Ectodermal cell (in vitro differentiated cells): ENCODE measurements around the gene PPFIA2.

Experiments
- H3K27ac ChIP-seq: 2 replicates; pipeline ENCODE4 v1.7.0; 2013; ENCODE audit warnings: mild to moderate bottlenecking, low read depth, low read length; ENCODE audit not compliant: insufficient read depth, poor library complexity, severe bottlenecking
- H3K27me3 ChIP-seq: 2 replicates; pipeline ENCODE4 v1.7.0; 2013; ENCODE audit warnings: mild to moderate bottlenecking, low read length; ENCODE audit not compliant: insufficient read depth, control insufficient read depth, poor library complexity, severe bottlenecking
- H3K36me3 ChIP-seq: one replicate; pipeline ENCODE4 v1.7.0; 2013; ENCODE audit warnings: low read length; ENCODE audit not compliant: control insufficient read depth, insufficient read depth
- H3K4me1 ChIP-seq: one replicate; pipeline ENCODE4 v1.7.0; 2013; ENCODE audit warnings: low read length; ENCODE audit not compliant: control insufficient read depth, insufficient read depth
- H3K4me3 ChIP-seq: 2 replicates; pipeline ENCODE4 v1.7.0; 2013; ENCODE audit warnings: low read depth, low read length, control low read depth; ENCODE audit not compliant: insufficient read depth
- H3K9me3 ChIP-seq: 2 replicates; pipeline ENCODE4 v1.7.0; 2013; ENCODE audit warnings: mild to moderate bottlenecking, low read length, moderate library complexity; ENCODE audit not compliant: control insufficient read depth
- WGBS, 2 experiments: methylation state at CpG; one replicate each; pipeline ENCODE4 v1.1.7; 2013; ENCODE audit warnings: missing lambda C conversion rate in 2 of 2; 5-methylcytosine and 5-hydroxymethylcytosine counted together

PPFIA2 gene

GRCh38 chr12:81412940-81413339 lies 346.2 kb downstream of the PPFIA2 start:
- Histone ChIP-seq H3K4me3 (no peak overlapping the region), H3K27me3 (no peaks in the 10 kb centered on the region), H3K27ac (no peak overlapping the region), H3K36me3 (no peaks in the 10 kb centered on the region), H3K4me1 (no peaks in the 10 kb centered on the region), H3K9me3 (no peaks in the 10 kb centered on the region)
- 67 to 74% methylated on average over 1 of the region's 1 CpG for WGBS, 2 experiments

DNA sequence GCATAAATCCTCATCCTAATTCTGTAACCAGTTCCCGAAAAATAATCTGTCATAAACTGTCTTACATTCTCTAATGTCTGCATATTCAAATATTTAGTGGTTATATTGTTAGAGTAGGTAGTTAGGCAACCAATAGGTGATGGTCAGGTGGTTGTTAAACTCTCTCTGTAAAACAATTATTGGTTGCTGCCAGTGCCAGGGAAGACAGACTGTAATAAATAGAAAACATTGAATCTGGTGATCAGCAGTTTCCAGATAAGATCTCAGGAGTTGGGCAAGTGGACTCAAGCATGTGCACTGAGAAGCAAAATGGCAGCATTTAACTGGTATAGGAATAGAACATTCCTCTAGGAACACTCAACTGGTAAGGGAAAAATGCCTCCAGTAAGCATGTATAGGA lies 355.8 kb downstream of the PPFIA2 start:
- Histone ChIP-seq H3K9me3 (no peaks in the 10 kb centered on the region), H3K4me3 (no peak overlapping the region), H3K4me1 (no peaks in the 10 kb centered on the region), H3K27me3 (no peaks in the 10 kb centered on the region), H3K27ac (no peak overlapping the region), H3K36me3 (no peaks in the 10 kb centered on the region)
- no CpG with 5 or more reads among the region's 1 CpG for WGBS, 2 experiments

DNA sequence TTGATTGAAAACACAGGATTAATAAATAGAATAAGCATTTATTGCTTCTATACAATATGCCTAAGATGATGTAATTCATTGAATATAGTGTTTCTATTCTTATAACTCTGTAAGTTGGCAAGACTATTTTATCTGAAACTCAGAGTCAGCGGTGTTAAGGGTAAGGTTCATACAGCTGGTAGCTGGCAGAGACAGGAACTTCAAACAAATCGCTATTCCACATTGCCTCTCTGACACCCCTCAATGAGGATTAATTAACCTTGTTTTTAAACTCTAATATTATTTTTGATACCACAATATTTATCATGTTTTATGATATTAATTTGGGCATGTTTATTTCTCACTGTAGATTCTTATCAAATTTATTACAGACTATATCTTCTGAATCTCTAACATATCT lies 357.9 kb downstream of the PPFIA2 start:
- no peak overlapping the region for H3K27ac ChIP-seq
- WGBS, 2 experiments, result 89 to 100% methylated on average over 1 to 2 of the region's 2 CpGs
- no peaks in the 10 kb centered on the region for H3K9me3 ChIP-seq
- H3K27me3 ChIP-seq, result no peaks in the 10 kb centered on the region
- no peaks in the 10 kb centered on the region for H3K4me1 ChIP-seq
- H3K4me3 ChIP-seq, result no peak overlapping the region
- no peaks in the 10 kb centered on the region for H3K36me3 ChIP-seq

- no peaks in the 10 kb centered on the region for H3K36me3 ChIP-seq
- no peak overlapping the region for H3K27ac ChIP-seq
- 100% methylated on average over 1 of the region's 1 CpG for WGBS, 2 experiments
- H3K4me1 ChIP-seq, result no peaks in the 10 kb centered on the region
- H3K9me3 ChIP-seq, result no peaks in the 10 kb centered on the region
- H3K27me3 ChIP-seq, result no peaks in the 10 kb centered on the region
- H3K4me3 ChIP-seq, result no peak overlapping the region
Observed at GRCh38 chr12:81400024-81400423, 359.1 kb downstream of the PPFIA2 start.

GRCh38 chr12:81395431-81395830 lies 363.7 kb downstream of the PPFIA2 start:
- no peak overlapping the region for H3K4me3 ChIP-seq
- peak overlapping the region; percentile 33 for H3K27ac ChIP-seq
- no peaks in the 10 kb centered on the region for H3K9me3 ChIP-seq
- H3K27me3 ChIP-seq, result no peaks in the 10 kb centered on the region
- no peaks in the 10 kb centered on the region for H3K36me3 ChIP-seq
- no peaks in the 10 kb centered on the region for H3K4me1 ChIP-seq
- WGBS, 2 experiments, result 92 to 94% methylated on average over 3 of the region's 3 CpGs

DNA sequence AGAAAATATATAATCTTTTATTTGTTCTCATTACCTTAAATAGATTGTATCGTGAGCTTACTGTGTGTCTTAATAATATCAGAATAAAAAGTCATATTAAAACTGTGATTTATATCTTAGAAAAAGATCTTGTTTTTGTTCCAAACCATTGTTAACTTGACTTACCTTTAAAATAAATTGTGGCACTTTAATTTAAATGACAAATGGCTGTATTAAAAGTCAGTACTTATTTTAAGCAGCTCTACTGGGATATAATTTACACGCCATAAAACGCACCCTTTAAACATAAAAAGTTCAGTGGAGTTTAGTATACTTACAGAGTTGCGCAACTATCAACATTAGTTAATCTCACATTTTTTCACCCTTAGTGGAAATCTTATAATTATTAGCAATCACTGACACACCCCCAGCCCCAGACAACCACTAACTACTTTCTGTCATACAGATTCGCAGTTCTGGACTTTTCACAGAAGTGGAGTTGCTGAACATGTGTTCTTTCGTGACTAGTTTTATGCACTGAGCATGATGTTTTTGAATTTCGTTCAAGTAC lies 369.5 kb downstream of the PPFIA2 start:
- Histone ChIP-seq H3K27me3 (no peaks in the 10 kb centered on the region), H3K4me3 (no peak overlapping the region), H3K27ac (no peak overlapping the region), H3K9me3 (no peaks in the 10 kb centered on the region), H3K36me3 (no peaks in the 10 kb centered on the region), H3K4me1 (no peaks in the 10 kb centered on the region)
- 95 to 96% methylated on average over 4 to 6 of the region's 7 CpGs for WGBS, 2 experiments

- Histone ChIP-seq H3K4me3 (no peak overlapping the region), H3K4me1 (no peaks in the 10 kb centered on the region), H3K27me3 (no peaks in the 10 kb centered on the region), H3K36me3 (no peaks in the 10 kb centered on the region), H3K27ac (no peak overlapping the region), H3K9me3 (no peaks in the 10 kb centered on the region)
- WGBS, 2 experiments, result 94 to 98% methylated on average over 1 of the region's 1 CpG
Observed at GRCh38 chr12:81386101-81386500, 373.0 kb downstream of the PPFIA2 start.

- Histone ChIP-seq H3K4me3 (no peak overlapping the region), H3K27ac (no peak overlapping the region), H3K27me3 (no peaks in the 10 kb centered on the region), H3K4me1 (no peaks in the 10 kb centered on the region), H3K36me3 (no peaks in the 10 kb centered on the region), H3K9me3 (no peaks in the 10 kb centered on the region)
- 89% methylated on average over 1 of the region's 1 CpG; no CpG with 5 or more reads in 1 of the 2 experiments for WGBS, 2 experiments
Observed at GRCh38 chr12:81381951-81382350, 377.2 kb downstream of the PPFIA2 start.

DNA sequence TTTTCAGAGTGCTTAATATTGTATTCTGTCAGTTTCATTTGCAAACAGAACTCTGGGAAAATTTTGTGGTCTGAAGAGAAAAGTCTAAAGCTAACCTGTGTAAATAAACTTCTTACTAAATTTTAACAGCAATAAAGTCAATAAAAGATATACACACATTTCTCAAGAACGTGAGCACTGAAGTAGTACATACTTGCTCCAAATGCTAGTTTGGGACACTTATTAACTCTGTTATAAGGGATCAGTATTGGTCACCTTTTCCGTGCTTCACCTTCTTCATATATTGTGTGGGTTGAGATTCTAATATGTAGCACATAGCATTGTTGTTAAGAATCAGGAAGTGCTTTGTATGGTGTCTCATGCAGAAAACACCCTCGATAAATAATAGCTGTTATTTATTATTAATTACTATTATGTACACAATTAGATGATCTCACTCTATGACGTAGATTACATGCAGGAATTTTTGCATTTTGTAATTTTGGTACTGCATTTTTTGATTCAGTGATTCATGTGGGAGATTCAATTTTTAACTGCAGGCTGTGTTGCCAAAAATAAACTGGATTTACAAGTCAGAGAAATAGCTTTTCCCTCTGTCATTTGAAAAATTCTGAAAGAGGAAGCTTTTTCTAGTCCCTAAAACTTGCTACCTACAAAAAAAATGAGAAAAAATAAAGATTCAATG lies 380.4 kb downstream of the PPFIA2 start:
- Histone ChIP-seq H3K36me3 (no peaks in the 10 kb centered on the region), H3K4me1 (no peaks in the 10 kb centered on the region), H3K9me3 (no peaks in the 10 kb centered on the region), H3K27ac (no peak overlapping the region), H3K4me3 (no peak overlapping the region), H3K27me3 (no peaks in the 10 kb centered on the region)
- WGBS, 2 experiments, result 91 to 97% methylated on average over 3 of the region's 4 CpGs

DNA sequence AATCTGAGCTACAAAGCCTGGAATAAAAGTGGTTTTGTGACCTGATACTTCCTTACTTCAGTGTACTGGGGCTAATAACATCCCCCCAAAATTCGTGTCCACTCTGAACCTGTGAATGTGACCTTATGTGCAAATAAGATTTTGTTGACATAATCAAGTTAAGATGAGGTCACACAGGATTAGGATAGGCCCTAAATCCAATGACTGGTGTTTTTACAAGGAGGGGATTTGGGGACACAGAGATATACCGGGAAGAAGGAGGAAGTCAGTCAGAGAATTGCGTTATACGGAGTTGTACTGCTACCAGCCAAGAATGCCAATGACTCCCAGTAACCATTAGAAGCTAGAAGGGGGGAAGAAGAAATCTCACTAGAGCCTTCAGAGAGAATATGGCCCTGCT lies 381.4 kb downstream of the PPFIA2 start:
- no peaks in the 10 kb centered on the region for H3K4me1 ChIP-seq
- no peak overlapping the region for H3K27ac ChIP-seq
- no peaks in the 10 kb centered on the region for H3K36me3 ChIP-seq
- 91 to 93% methylated on average over 2 to 4 of the region's 4 CpGs for WGBS, 2 experiments
- no peaks in the 10 kb centered on the region for H3K9me3 ChIP-seq
- H3K4me3 ChIP-seq, result no peak overlapping the region
- no peaks in the 10 kb centered on the region for H3K27me3 ChIP-seq
